Vagina (tissue), 2 donors: ENCODE data around the gene FGF22. TPM values are rescaled to one million over a fixed set of nuclear protein-coding genes. Genes with fewer than 3 reads are reported as not detected.

Experiments
- DNase-seq, 2 donors: peaks; one replicate each; pipeline ENCODE4 v3.0.0-alpha.2; 2017; ENCODE audit errors: extremely low spot score in 2 of 2
- H3K27ac ChIP-seq: fragments of 200-600 bp; sonication (generic); one replicate; pipeline ENCODE4 v1.5.1; 2019
- H3K27me3 ChIP-seq: fragments of 200-600 bp; sonication (generic); one replicate; pipeline ENCODE4 v1.5.1; 2019
- H3K36me3 ChIP-seq, 2 donors: fragments of 200-600 bp; sonication (generic); one replicate each; pipeline ENCODE4 v1.5.1; 2017 to 2019
- H3K4me1 ChIP-seq: fragments of 200-600 bp; sonication (generic); one replicate; pipeline ENCODE4 v1.5.1; 2019
- H3K4me3 ChIP-seq, 2 donors: fragments of 200-600 bp; sonication (generic); 1 replicate in 1 of 2; 2 replicates in 1 of 2; pipeline ENCODE4 v1.5.1; 2016 to 2019
- H3K9me3 ChIP-seq: fragments of 200-600 bp; sonication (generic); one replicate; pipeline ENCODE4 v1.5.1; 2019
- CTCF ChIP-seq, 3 experiments: fragments of 450-650 bp in 2 of 3; fragments of 200-600 bp in 1 of 3; sonication (generic) in 1 of 3; IDR thresholded peaks; one replicate each; pipeline ENCODE4 v1.5.1; 2017 to 2019; ENCODE audit warnings: antibody characterized with exemption in 3 of 3, mild to moderate bottlenecking in 2 of 3, moderate library complexity in 2 of 3
- POLR2A ChIP-seq, 2 donors: fragments of 450-650 bp; IDR thresholded peaks; one replicate each; pipeline ENCODE4 v1.6.1; 2017; ENCODE audit warnings: antibody characterized with exemption in 2 of 2, mild to moderate bottlenecking in 2 of 2, moderate library complexity in 2 of 2
- POLR2AphosphoS5 ChIP-seq, 2 donors: sonication (generic); formaldehyde crosslinking; IDR thresholded peaks; one replicate each; pipeline ENCODE4 v1.9.0; 2017; ENCODE audit warnings: antibody characterized with exemption in 2 of 2, mild to moderate bottlenecking in 2 of 2, low read depth in 1 of 2; ENCODE audit not compliant: insufficient read depth in 1 of 2
- intact Hi-C: fragments of 100-400 bp; cut with DNase I; formaldehyde crosslinking; loops from one replicate; pipeline ENCODE4 v1.15.1; 2023
- total RNA-seq: library from RNA; depleted of rRNA; stranded (reverse); fragments of >200 nt; gene quantifications from one replicate; pipeline ENCODE4 v1.2.3, GENCODE V29; 2016

FGF22 gene
- total RNA-seq, 1 donor from 2014 or later, result not detected

DNA sequence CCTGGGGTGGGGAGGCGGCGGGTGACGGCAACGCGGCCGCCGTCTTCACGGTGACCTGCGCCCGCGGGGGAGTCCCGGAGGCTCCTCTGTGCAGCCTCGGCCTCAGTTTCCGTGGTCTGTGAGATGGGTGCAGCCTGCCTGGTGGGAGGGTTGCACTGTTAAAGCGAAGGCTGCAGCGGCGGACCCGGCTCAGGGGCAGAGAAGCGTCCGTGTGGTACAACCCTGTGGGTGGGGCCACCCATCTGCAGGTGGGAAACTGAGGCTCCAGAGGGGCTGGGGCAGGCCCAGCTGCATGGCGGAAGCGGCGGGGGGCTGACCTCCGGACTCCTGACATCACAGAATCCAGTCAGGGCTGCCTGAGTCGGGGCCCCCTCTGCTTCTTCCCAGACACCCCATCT is 481 bp downstream of the FGF22 start:
- no peaks in the 10 kb centered on the region for H3K27me3 ChIP-seq
- peak overlapping the region; percentile 49 for H3K4me3 ChIP-seq
- H3K9me3 ChIP-seq, result no peaks in the 10 kb centered on the region
- peaks cover 18% of the 10 kb centered on the region for H3K4me1 ChIP-seq
- TF ChIP-seq POLR2A (IDR thresholded peaks at IDR 0.05) (no peak), CTCF (IDR thresholded peaks at IDR 0.05) (no peak), POLR2AphosphoS5 (IDR thresholded peaks at IDR 0.05; ENCODE audit: insufficient read depth in 1 of 2, low read depth in 1 of 2) (no peak)
- H3K36me3 ChIP-seq, result no peaks in the 10 kb centered on the region
- intact Hi-C loops, result no loop called here
- H3K27ac ChIP-seq, result peak overlapping the region; percentile 39
- no peak for DNase-seq

- H3K9me3 ChIP-seq, result no peaks in the 10 kb centered on the region
- H3K36me3 ChIP-seq, result peaks cover 0 to 4% of the 10 kb centered on the region in 2 donors
- no peaks in the 10 kb centered on the region for H3K27me3 ChIP-seq
- DNase-seq, result no peak
- intact Hi-C loops, result no loop called here
- peak overlapping the region in 1 of 2 donors; percentile 49 for H3K4me3 ChIP-seq
- H3K4me1 ChIP-seq, result peaks cover 18% of the 10 kb centered on the region
- TF ChIP-seq CTCF (IDR thresholded peaks at IDR 0.05) (no peak), POLR2AphosphoS5 (IDR thresholded peaks at IDR 0.05; ENCODE audit: insufficient read depth in 1 of 2, low read depth in 1 of 2) (no peak), POLR2A (IDR thresholded peaks at IDR 0.05) (no peak)
- no peak overlapping the region for H3K27ac ChIP-seq
Measured at GRCh38 chr19:640606-641189, 1.0 kb downstream of the FGF22 start.

- no peak overlapping the region for H3K4me3 ChIP-seq
- TF ChIP-seq POLR2A (IDR thresholded peaks at IDR 0.05) (no peak), POLR2AphosphoS5 (IDR thresholded peaks at IDR 0.05; ENCODE audit: insufficient read depth in 1 of 2, low read depth in 1 of 2) (no peak)
- peaks cover 18% of the 10 kb centered on the region for H3K4me1 ChIP-seq
- peaks cover 0 to 12% of the 10 kb centered on the region in 2 donors for H3K36me3 ChIP-seq
- H3K9me3 ChIP-seq, result no peaks in the 10 kb centered on the region
- H3K27me3 ChIP-seq, result no peaks in the 10 kb centered on the region
- intact Hi-C loops, result no loop called here
- DNase-seq, result no peak
- no peak overlapping the region for H3K27ac ChIP-seq
Measured at GRCh38 chr19:641702-642101, 2.0 kb downstream of the FGF22 start.

- intact Hi-C loops, result no loop called here
- Histone ChIP-seq H3K4me3 (no peak overlapping the region), H3K4me1 (peaks cover 18% of the 10 kb centered on the region), H3K27me3 (no peaks in the 10 kb centered on the region), H3K27ac (no peak overlapping the region), H3K36me3 (peaks cover 0 to 25% of the 10 kb centered on the region in 2 donors), H3K9me3 (no peaks in the 10 kb centered on the region)
- no peak for TF ChIP-seq CTCF (IDR thresholded peaks at IDR 0.05)
- TF ChIP-seq POLR2A (IDR thresholded peaks at IDR 0.05), result no peak
- no peak for TF ChIP-seq POLR2AphosphoS5 (IDR thresholded peaks at IDR 0.05; ENCODE audit: insufficient read depth in 1 of 2, low read depth in 1 of 2)
- no peak for DNase-seq
Measured at GRCh38 chr19:642767-643727, 3.4 kb downstream of the FGF22 start.

GRCh38 chr19:643736-644135 is 4.1 kb downstream of the FGF22 start:
- peaks cover 14% of the 10 kb centered on the region for H3K4me1 ChIP-seq
- H3K36me3 ChIP-seq, result peaks cover 0 to 31% of the 10 kb centered on the region in 2 donors
- no peak for DNase-seq
- no peaks in the 10 kb centered on the region for H3K27me3 ChIP-seq
- H3K27ac ChIP-seq, result no peak overlapping the region
- H3K4me3 ChIP-seq, result no peak overlapping the region
- TF ChIP-seq CTCF (IDR thresholded peaks at IDR 0.05) (no peak), POLR2AphosphoS5 (IDR thresholded peaks at IDR 0.05; ENCODE audit: insufficient read depth in 1 of 2, low read depth in 1 of 2) (no peak), POLR2A (IDR thresholded peaks at IDR 0.05) (no peak)
- intact Hi-C loops, result no loop called here
- no peaks in the 10 kb centered on the region for H3K9me3 ChIP-seq
